Umbilical cord (tissue), 2 donors: Measurements from ENCODE around the gene CORO7. TPM values are rescaled to one million over a fixed set of nuclear protein-coding genes. Genes with fewer than 3 reads are reported as not detected.

ENCODE experiments used
- DNase-seq: peaks from one replicate; pipeline ENCODE4 v3.0.0-alpha.2; 2015; ENCODE audit warnings: low spot score
- total RNA-seq: library from RNA; depleted of rRNA; stranded (reverse); fragments of >200 nt; gene quantifications from one replicate; pipeline ENCODE4 v1.2.3, GENCODE V29; 2014; ENCODE audit warnings: low replicate concordance; ENCODE audit not compliant: insufficient read depth

Gene CORO7
- total RNA-seq, 1 donor from 2014 or later: 53.2 TPM

GRCh38 chr16:4372578-4373355 lies 43.6 kb downstream of the CORO7 start:
- DNase-seq: peak; percentile 72

- DNase-seq: no peak
Measured at GRCh38 chr16:4372001-4372577, 44.3 kb downstream of the CORO7 start.

GRCh38 chr16:4371357-4372000 lies 44.9 kb downstream of the CORO7 start, which contains the start of gene VASN:
VASN (plus strand) TSS chr16:4371848; CDS start chr16:4380878, 9,030 bp downstream.
- peak; percentile 84 for DNase-seq

- DNase-seq: peak; percentile 70
Measured at GRCh38 chr16:4370570-4371356, 45.6 kb downstream of the CORO7 start.

- no peak for DNase-seq
Measured at GRCh38 chr16:4370151-4370550, 46.2 kb downstream of the CORO7 start.

GRCh38 chr16:4369007-4369733 lies 47.2 kb downstream of the CORO7 start:
- DNase-seq: no peak

- no peak for DNase-seq
Measured at GRCh38 chr16:4367393-4367856, 49.0 kb downstream of the CORO7 start.

GRCh38 chr16:4366016-4366415 lies 50.4 kb downstream of the CORO7 start:
- no peak for DNase-seq

- no peak for DNase-seq
Measured at GRCh38 chr16:4365615-4366014, 50.8 kb downstream of the CORO7 start.

GRCh38 chr16:4365014-4365406 lies 51.4 kb downstream of the CORO7 start:
- DNase-seq: no peak

- no peak for DNase-seq
Measured at GRCh38 chr16:4364196-4365013, 52.0 kb downstream of the CORO7 start.

GRCh38 chr16:4362476-4363135 lies 53.8 kb downstream of the CORO7 start:
- DNase-seq: no peak

GRCh38 chr16:4361944-4362311 lies 54.5 kb downstream of the CORO7 start:
- no peak for DNase-seq

GRCh38 chr16:4361033-4361943 lies 55.1 kb downstream of the CORO7 start:
- no peak for DNase-seq

GRCh38 chr16:4360538-4361021 lies 55.8 kb downstream of the CORO7 start:
- no peak for DNase-seq

GRCh38 chr16:4359914-4360313 lies 56.5 kb downstream of the CORO7 start:
- DNase-seq: no peak

- peak; percentile 47 for DNase-seq
Measured at GRCh38 chr16:4358831-4359561, 57.4 kb downstream of the CORO7 start.

- DNase-seq: no peak
Measured at GRCh38 chr16:4358236-4358635, 58.2 kb downstream of the CORO7 start.
